Embryonic facial prominence (tissue), 1 donor: ENCODE results near the gene MED26.
"Not testable (repeated sequence)": the region's sequence is repeated elsewhere in the genome, so short reads cannot be mapped to it uniquely, and the experiment has no call there.

Experiments used
- DNase-seq: peaks from one replicate; pipeline ENCODE4 v3.0.0-alpha.2; 2016; ENCODE audit errors: extremely low spot score

MED26 gene

GRCh38 chr19:16575861-16576689, 51.9 kb downstream of the MED26 start:
- no peak for DNase-seq

DNA sequence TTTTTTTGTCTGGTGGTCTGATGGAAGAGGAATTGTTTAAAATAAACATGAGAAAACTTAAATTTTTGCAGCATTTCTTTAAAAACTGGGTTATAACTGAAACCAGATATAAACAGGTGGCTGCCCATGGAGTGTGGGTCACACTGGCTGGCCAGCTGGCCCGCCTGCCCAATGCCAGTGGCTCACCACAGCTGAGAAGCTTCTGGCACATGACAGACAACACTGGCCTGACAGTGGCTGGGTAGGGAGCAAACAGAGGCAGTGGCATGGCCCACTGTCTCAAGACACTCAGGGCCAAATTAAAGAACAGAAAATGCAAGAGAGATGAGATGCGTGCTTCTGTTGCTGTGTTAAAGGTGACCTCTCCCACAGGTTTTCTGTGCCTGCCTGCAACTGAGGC, 52.7 kb downstream of the MED26 start:
- no peak for DNase-seq

DNA sequence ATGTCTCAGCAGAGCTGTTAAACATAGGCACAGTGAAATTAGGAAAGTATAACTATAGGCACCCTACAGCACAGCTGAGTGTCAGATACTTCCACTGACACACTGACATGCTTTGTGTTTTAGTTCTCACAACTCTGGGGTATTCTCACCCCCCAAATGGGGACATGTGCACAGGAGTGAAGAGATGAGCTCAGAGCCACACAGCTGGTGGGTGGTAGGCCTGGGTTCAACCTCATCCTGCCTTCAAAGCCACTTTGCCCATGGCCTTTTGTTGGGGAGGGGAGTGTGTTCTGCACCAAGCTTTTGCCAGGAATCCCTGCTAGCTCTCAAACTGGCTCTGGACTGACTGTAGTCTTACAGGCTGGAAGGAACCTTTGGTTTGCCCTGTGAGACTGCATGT, 54.1 kb downstream of the MED26 start:
- DNase-seq: no peak

DNA sequence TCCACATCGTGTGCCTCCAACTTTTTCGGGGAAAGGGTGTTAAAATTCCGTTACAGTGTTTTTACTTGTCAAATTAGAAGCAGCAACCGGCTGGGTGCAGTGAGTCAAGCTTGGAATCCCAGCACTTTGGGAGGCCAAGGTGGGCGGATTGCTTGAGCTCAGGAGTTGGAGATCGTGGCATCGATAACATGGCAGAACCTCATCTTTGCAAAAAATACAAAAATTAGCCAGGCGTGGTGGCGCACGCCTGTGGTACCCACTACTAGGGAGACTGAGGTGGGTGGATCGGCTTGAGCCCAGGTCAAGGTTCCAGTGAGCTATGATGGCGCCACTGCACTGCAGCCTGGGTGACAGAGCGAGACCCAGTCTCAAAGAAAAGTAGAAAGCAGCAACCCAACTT, 54.7 kb downstream of the MED26 start:
- no peak for DNase-seq

GRCh38 chr19:16572332-16573211, 55.4 kb downstream of the MED26 start, which contains the start of gene SLC35E1:
Gene SLC35E1, minus strand, starts transcription at chr19:16572415. Its CDS starts 51 bp downstream, at chr19:16572364.
- peak; percentile 87 for DNase-seq

DNA sequence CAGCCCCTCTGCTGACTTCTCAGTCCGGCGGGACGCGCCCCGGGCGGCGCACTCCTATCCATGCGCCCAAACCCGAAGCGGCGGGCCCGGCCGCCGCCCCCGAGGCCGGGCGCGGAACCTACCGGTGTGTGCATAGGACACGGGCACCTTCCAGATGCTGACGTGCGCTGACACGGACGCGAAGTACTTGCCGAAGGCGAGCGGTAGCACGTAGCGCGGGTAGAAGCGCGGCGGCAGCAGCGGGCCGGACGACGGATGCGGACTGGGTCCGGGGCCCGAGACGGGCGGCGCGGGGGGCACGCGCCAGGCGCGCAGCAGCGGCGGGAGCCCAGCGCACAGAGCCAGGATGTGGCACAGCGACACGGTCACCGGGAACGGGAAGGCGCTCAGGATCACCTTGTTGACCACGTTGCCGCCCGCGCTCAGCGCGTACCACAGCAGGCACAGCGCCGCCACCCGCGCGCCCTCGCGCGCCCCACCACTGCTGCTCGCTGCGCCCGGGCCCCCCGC, 56.1 kb downstream of the MED26 start:
- no peak for DNase-seq

GRCh38 chr19:16571283-16571682, 56.7 kb downstream of the MED26 start:
- no peak for DNase-seq

- no peak for DNase-seq
Observed at GRCh38 chr19:16569609-16570320, 58.2 kb downstream of the MED26 start.

- no peak for DNase-seq
Observed at GRCh38 chr19:16566702-16567101, 61.3 kb downstream of the MED26 start.

DNA sequence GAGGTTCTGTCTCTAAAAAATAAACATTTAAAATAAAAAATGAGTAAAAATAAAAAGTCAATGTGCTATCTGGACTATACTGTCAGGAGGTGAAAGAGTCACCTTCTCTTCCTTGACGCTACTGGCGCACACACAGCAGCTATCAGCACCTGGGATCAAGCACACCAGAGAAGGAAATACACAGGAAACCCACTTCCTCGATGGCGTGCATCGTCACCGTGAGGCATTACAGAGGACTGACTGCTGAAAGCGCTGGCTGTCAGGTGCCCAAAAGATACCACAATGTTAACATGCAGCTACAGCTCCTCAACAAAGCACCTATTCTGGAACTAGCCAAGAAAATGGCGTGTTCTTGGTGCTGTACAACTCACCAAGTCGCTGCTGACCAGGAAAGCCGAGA, 61.8 kb downstream of the MED26 start:
- no peak for DNase-seq

DNA sequence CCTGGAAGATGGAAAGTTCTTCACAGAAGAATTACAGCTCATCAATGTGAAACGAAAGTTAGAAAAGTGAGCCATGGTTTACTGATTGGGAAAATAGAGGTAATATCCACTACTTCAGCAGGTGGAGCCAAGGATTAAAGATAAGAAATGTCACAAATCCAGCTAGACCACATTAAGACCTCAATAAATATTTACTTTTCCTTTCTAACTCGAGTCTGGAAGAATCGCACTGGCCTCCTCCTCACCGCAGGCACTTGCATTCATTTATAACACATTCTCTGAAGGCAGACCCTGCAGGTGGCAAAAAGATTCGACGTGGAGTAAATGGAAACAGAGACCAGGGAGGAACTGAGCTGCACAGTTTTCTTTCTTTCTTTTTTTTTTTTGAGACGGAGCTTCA, 63.2 kb downstream of the MED26 start:
- no peak for DNase-seq

- no peak for DNase-seq
Observed at GRCh38 chr19:16562608-16563025, 65.4 kb downstream of the MED26 start.

DNA sequence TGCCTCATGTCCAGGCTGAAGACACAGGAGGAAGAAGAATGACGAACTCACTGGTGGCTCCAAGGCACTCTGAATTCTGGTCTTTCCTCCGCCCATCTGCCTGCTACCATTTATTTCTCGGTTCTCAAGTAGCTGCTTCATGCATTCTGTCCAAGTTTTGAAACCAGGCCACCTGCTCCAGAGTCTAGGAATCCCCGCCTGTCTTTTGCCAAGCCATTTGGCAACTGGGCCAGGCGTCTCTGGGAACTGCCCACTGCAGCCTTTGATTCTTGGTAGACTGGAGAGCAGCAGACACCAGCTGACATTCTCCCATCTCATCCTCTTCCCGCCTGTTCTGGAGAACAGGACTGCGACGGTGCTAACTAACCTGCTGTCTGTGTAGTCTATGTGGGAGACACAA, 66.6 kb downstream of the MED26 start:
- DNase-seq: no peak

- no peak for DNase-seq
Observed at GRCh38 chr19:16559780-16560276, 68.2 kb downstream of the MED26 start.

- no peak for DNase-seq
Observed at GRCh38 chr19:16554776-16555175, 73.2 kb downstream of the MED26 start.

GRCh38 chr19:16551902-16552301, 76.1 kb downstream of the MED26 start:
- not testable (repeated sequence) for DNase-seq

DNA sequence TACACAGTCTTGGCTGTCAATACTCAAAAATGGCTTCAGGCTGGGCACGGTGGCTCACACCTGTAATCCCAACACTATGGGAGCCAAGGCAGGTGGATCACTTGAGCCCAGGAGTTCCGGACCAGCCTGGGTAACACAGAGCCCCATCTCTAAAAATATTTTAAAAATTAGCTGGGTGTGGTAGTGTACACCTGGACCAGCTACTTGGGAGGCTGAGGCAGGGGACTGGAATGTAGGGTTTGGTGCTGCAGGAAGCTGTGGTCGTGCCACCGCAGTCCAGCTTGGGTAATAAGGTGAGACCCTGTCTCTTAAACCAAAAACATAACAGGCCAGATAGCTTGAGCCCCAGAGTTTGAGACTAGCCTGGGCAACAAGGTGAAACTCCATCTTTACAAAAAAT, 79.0 kb downstream of the MED26 start:
- DNase-seq: no peak

DNA sequence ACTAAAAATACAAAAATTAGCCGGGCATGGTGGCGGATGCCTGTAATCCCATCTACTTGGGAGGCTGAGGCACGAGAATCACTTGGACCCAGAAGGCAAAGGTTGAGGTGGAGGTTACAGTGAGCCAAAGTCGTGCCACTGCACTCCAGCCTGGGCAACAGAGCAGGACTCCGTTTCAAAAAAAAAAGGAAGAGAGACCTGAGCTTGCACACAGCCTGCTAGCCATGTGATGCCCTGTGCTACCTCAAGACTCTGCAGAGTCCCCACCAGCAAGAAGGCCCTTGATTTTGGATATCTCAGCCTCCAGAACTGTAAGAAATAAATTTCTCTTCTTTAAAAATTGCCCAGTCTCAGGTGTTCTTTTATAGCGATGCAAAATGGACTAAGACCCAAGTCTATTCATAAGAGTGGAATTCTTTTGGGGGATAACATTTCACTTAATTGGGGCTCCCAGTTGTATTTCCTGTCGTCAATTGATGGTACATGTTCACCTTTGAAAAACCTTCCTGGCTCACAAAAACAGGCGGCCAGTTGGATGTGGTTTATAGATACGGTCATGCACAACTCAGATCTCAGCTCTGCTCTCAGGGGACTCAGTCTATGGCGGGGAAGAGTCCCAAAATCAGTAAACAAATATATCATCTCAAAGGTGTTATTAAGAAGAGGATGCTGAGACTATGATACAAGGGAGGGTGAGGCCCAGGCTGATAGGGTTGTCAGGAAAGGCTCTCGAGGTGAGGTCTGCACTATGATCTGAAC, 83.4 kb downstream of the MED26 start:
- DNase-seq: no peak

DNA sequence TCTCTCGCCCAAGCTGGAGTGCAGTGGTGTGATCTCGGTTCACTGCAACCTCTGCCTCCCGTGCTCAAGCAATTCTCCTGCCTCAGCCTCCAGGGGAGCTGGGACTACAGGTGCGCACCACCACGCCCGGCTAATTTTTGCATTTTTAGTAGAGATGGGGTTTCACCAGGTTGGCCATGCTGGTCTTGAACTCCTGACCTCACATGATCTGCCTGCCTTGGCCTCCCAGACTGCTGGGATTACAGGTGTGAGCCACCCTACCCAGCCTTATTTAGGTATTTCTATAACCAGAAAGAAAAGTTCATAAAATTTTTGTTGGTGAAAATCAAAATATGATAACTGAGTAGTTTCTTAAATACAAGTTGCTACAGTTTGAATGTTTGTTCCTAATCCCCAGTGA, 84.3 kb downstream of the MED26 start:
- not testable (repeated sequence) for DNase-seq

GRCh38 chr19:16542910-16543472, 85.0 kb downstream of the MED26 start:
- no peak for DNase-seq
